MM.1S (cell line): ENCODE measurements around the gene YPEL4.

ENCODE experiments used
- DNase-seq: peaks from one replicate; pipeline ENCODE4 v3.0.0-alpha.2; 2015
- H2AFZ ChIP-seq: fragments of 300-600 bp; sonication (generic); 2 replicates; pipeline ENCODE4 v1.6.0; 2016; ENCODE audit warnings: antibody characterized with exemption, low read length
- H3F3A ChIP-seq: fragments of 300-600 bp; sonication (generic); 2 replicates; pipeline ENCODE4 v1.6.1; 2016; ENCODE audit warnings: mild to moderate bottlenecking, antibody characterized with exemption, low read length, moderate library complexity, mixed read lengths; ENCODE audit not compliant: insufficient read depth
- H3K27ac ChIP-seq: fragments of 300-600 bp; sonication (generic); 2 replicates; pipeline ENCODE4 v1.5.1; 2016; ENCODE audit warnings: mild to moderate bottlenecking, low read length
- H3K27me3 ChIP-seq: fragments of 300-600 bp; sonication (generic); replicated peaks from 2 replicates; pipeline ENCODE4 v1.6.0; 2016; ENCODE audit warnings: low read length; ENCODE audit not compliant: insufficient read depth
- H3K36me3 ChIP-seq: fragments of 300-600 bp; sonication (generic); replicated peaks from 2 replicates; pipeline ENCODE4 v1.6.1; 2016; ENCODE audit warnings: mild to moderate bottlenecking, low read length, mixed read lengths; ENCODE audit not compliant: insufficient read depth
- H3K4me1 ChIP-seq: fragments of 300-600 bp; sonication (generic); 2 replicates; pipeline ENCODE4 v1.6.1; 2016; ENCODE audit warnings: low read length, mixed read lengths
- H3K4me2 ChIP-seq: fragments of 300-600 bp; sonication (generic); 2 replicates; pipeline ENCODE4 v1.6.0; 2016; ENCODE audit warnings: low read depth, low read length
- H3K4me3 ChIP-seq: fragments of 300-600 bp; sonication (generic); 2 replicates; pipeline ENCODE4 v1.5.1; 2016; ENCODE audit warnings: low read length, mixed read lengths
- H3K79me2 ChIP-seq: fragments of 300-600 bp; sonication (generic); 2 replicates; pipeline ENCODE4 v1.6.1; 2016; ENCODE audit warnings: mixed run types, low read length, mixed read lengths
- H3K9ac ChIP-seq: fragments of 300-600 bp; sonication (generic); 2 replicates; pipeline ENCODE4 v1.6.1; 2016; ENCODE audit warnings: low read length, mixed read lengths
- H3K9me2 ChIP-seq: fragments of 300-600 bp; sonication (generic); replicated peaks from 2 replicates; pipeline ENCODE4 v1.6.1; 2016; ENCODE audit warnings: mild to moderate bottlenecking, low read length, mixed read lengths; ENCODE audit not compliant: insufficient read depth
- H3K9me3 ChIP-seq: fragments of 300-600 bp; sonication (generic); replicated peaks from 2 replicates; pipeline ENCODE4 v1.6.1; 2016; ENCODE audit warnings: mild to moderate bottlenecking, low read length, mixed read lengths; ENCODE audit not compliant: insufficient read depth
- H4K20me1 ChIP-seq: fragments of 300-600 bp; sonication (generic); 2 replicates; pipeline ENCODE4 v1.6.1; 2016; ENCODE audit warnings: mild to moderate bottlenecking, low read length, moderate library complexity, mixed read lengths; ENCODE audit not compliant: insufficient read depth
- EZH2 ChIP-seq: fragments of 300-600 bp; sonication (generic); optimal IDR thresholded peaks from 2 replicates; pipeline ENCODE3; 2017; ENCODE audit warnings: low read depth, mild to moderate bottlenecking, antibody characterized with exemption, low read length, mixed read lengths
- EZH2phosphoT487 ChIP-seq: fragments of 300-600 bp; sonication (generic); IDR thresholded peaks from 2 replicates; pipeline ENCODE4 v1.6.1; 2018; ENCODE audit warnings: antibody characterized with exemption, low read length
- TF ChIP-seq, protein P1 (sequence below): fragments of 300-600 bp; sonication (generic); IDR thresholded peaks from 2 replicates; pipeline ENCODE4 v1.5.1; 2016; ENCODE audit warnings: antibody characterized with exemption, low read length, mixed read lengths

The YPEL4 gene

DNA sequence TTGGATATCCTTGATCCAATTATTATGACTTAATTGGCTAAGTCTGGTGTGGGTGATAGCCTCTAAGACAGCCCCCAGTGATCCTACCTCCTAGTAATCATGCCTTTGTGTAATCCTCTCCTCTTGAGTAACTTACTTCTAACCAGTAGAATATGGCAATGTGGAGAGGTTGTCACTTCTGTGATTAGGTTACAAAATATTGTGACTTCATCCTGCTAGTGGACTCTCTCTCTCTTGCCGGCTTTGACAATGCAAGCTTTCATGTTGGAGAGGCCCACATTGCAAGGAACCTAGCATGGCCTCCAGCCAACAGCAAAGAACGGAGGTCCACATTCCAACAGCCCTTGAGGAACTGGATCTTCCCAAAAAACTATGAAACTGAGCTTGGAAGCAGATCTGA, 19.5 kb downstream of the YPEL4 start:
- H3K9me2 ChIP-seq, result no peaks in the 10 kb centered on the region
- DNase-seq, result no peak
- no peaks in the 10 kb centered on the region for H3K4me1 ChIP-seq

DNA sequence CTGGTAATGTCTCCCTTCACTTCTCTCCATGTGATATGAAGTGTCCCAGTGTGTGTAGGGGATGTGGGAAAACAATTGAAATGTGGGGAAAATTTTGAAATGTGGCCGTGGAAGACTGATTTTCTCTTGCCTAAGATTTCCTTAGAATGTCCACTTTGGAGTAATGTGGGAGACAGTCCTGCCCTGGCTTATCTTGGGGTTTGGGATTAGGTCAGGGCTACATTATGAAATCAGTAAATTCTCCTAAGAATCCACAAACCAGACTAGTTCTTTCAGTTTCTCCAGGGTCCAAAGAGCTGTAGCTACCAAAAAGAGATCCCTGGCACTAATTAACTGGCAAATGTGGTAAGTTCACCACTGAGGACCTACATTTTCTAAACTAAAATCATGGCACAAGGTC, 22.8 kb downstream of the YPEL4 start:
- H3K9me2 ChIP-seq, result no peaks in the 10 kb centered on the region

More for the DNA sequence above, 19.5 kb downstream of the YPEL4 start:
- Histone ChIP-seq H3F3A (no peaks in the 10 kb centered on the region), H3K4me2 (no peak overlapping the region), H3K79me2 (no peaks in the 10 kb centered on the region), H4K20me1 (no peaks in the 10 kb centered on the region), H3K27ac (no peak overlapping the region), H3K9ac (no peak overlapping the region), H3K27me3 (no peaks in the 10 kb centered on the region), H3K9me3 (no peaks in the 10 kb centered on the region), H3K4me3 (no peak overlapping the region), H3K36me3 (no peaks in the 10 kb centered on the region), H2AFZ (no peak overlapping the region)
- TF ChIP-seq EZH2phosphoT487 (no peak), EZH2 (no peak)
- TF ChIP-seq, protein P1, sequence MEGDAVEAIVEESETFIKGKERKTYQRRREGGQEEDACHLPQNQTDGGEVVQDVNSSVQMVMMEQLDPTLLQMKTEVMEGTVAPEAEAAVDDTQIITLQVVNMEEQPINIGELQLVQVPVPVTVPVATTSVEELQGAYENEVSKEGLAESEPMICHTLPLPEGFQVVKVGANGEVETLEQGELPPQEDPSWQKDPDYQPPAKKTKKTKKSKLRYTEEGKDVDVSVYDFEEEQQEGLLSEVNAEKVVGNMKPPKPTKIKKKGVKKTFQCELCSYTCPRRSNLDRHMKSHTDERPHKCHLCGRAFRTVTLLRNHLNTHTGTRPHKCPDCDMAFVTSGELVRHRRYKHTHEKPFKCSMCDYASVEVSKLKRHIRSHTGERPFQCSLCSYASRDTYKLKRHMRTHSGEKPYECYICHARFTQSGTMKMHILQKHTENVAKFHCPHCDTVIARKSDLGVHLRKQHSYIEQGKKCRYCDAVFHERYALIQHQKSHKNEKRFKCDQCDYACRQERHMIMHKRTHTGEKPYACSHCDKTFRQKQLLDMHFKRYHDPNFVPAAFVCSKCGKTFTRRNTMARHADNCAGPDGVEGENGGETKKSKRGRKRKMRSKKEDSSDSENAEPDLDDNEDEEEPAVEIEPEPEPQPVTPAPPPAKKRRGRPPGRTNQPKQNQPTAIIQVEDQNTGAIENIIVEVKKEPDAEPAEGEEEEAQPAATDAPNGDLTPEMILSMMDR, result no peak

DNA sequence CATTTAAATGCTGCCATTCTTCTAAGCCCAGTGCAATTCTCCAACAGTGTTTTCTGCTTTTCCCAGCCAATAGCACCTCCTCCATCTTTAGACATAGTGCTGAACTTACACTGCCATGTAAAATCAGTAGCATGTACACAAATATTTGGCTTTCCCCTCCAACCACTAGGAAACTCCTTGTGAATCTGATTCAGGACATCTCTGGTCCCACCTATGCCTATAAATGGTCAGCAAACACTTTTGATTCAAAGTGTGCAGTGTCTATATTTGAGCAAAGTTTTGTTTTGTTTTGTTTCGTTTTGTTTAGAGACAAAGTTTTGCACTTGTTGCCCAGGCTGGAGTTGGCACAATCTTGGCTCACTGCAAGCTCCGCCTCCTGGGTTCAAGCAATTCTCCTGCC, 24.8 kb downstream of the YPEL4 start:
- H3K27ac ChIP-seq, result no peak overlapping the region
- H4K20me1 ChIP-seq, result no peaks in the 10 kb centered on the region
- H3K9ac ChIP-seq, result no peak overlapping the region
- H3K27me3 ChIP-seq, result no peaks in the 10 kb centered on the region
- no peak overlapping the region for H3K4me2 ChIP-seq
- TF ChIP-seq, protein P1, result no peak
- no peak for TF ChIP-seq EZH2
- TF ChIP-seq EZH2phosphoT487, result no peak
- H3K36me3 ChIP-seq, result no peaks in the 10 kb centered on the region
- no peaks in the 10 kb centered on the region for H3F3A ChIP-seq
- DNase-seq, result no peak
- H3K4me3 ChIP-seq, result no peak overlapping the region
- H3K9me2 ChIP-seq, result no peaks in the 10 kb centered on the region
- no peaks in the 10 kb centered on the region for H3K9me3 ChIP-seq
- no peaks in the 10 kb centered on the region for H3K4me1 ChIP-seq
- no peaks in the 10 kb centered on the region for H3K79me2 ChIP-seq
- H2AFZ ChIP-seq, result no peak overlapping the region

More for the DNA sequence above, 22.8 kb downstream of the YPEL4 start:
- H3K4me3 ChIP-seq, result no peak overlapping the region
- no peaks in the 10 kb centered on the region for H3K4me1 ChIP-seq
- no peaks in the 10 kb centered on the region for H3K79me2 ChIP-seq
- no peak overlapping the region for H3K27ac ChIP-seq
- no peaks in the 10 kb centered on the region for H3K36me3 ChIP-seq
- no peak overlapping the region for H3K4me2 ChIP-seq
- H3K9ac ChIP-seq, result no peak overlapping the region
- no peaks in the 10 kb centered on the region for H3K27me3 ChIP-seq
- DNase-seq, result no peak
- no peaks in the 10 kb centered on the region for H3K9me3 ChIP-seq
- no peak overlapping the region for H2AFZ ChIP-seq
- no peaks in the 10 kb centered on the region for H3F3A ChIP-seq
- no peaks in the 10 kb centered on the region for H4K20me1 ChIP-seq
- TF ChIP-seq EZH2phosphoT487 (no peak), EZH2 (no peak)
- TF ChIP-seq, protein P1, result no peak
